Measurements from ENCODE around the gene IPP.
"Not testable (repeated sequence)": the region's sequence is repeated elsewhere in the genome, so short reads cannot be mapped to it uniquely, and the experiment has no call there.

Gene IPP

DNA sequence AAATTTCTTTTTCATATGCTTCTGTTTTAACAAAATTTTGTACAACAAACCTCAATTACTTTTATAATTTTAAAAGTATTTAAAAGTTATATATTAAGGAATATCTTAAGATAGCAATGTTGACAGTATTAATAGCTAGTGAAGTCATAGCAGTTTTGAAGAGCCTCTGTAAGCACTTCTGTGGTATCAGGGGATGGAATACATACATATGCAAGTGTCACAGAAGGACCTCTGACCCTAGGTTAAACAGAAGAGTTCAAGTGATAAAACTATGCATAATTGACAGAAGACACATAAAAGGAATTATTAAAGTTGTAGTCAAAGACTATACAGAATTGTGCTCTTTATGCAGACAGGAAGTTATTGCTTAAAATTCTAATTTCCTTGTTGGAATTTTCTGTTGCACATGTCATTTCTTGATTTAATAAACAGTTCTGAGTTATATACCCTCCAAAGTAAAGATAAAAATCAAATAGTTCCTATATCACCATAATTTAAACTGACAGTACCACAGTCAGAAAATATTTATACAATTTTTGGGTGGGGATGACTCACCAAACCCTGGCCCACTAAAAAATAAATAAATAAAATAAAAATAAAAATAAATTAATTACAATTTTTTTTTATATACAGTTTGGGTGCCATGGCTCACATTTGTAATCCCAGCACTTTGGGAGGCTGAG lies 27.1 kb downstream of the IPP start:
- H3K4me2 ChIP-seq, result no peak overlapping the region
- H4K20me1 ChIP-seq, result no peaks in the 10 kb centered on the region

DNA sequence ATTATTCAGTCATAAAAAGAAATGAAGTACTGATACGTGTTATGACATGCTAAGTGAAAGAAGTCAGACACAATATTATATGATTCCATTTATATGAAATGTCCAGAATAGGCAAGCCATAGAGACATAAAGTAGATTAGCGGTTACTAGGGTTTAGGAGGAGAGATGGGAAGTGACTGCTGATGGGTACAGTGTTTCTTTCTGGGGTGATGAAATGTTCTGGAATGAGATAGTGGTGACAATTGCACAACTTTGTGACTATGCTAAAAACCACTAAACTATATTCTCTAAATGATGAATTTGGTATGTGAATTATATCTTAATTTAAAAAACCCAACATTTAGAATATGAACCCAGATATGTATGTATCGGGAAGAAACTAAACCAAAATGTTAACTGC lies 27.6 kb downstream of the IPP start:
- Histone ChIP-seq H3K4me1 (peaks cover 0 to 10% (median 0%) of the 10 kb centered on the region in 10 experiments; a peak in 5 of 20 replicates), H3K4me2 (0 out of 22 replicates have a peak overlapping the region, but pooled peaks of 1 of the 11 experiments have one; percentile 4), H3K9ac (no peak overlapping the region), H3K27ac (no peak overlapping the region), H3K4me3 (no peak overlapping the region), H3K27me3 (no peaks in the 10 kb centered on the region), H3K36me3 (peaks cover 0 to 5% (median 0%) of the 10 kb centered on the region in 11 experiments; a peak in 1 of 22 replicates), H3K9me3 (replicated peaks in 1 of 11) (no peaks in the 10 kb centered on the region), H4K20me1 (no peaks in the 10 kb centered on the region)
- no peak for TF ChIP-seq Cebpa-rat (IDR thresholded peaks at IDR 0.05)

More for the DNA sequence above, 27.1 kb downstream of the IPP start:
- Histone ChIP-seq H3K27me3 (no peaks in the 10 kb centered on the region), H3K9me3 (replicated peaks in 1 of 11) (no peaks in the 10 kb centered on the region), H3K9ac (no peak overlapping the region), H3K36me3 (peaks cover 0 to 5% (median 0%) of the 10 kb centered on the region in 11 experiments; a peak in 1 of 22 replicates), H3K4me1 (peaks cover 0 to 10% (median 0%) of the 10 kb centered on the region in 10 experiments; a peak in 5 of 20 replicates), H3K4me3 (no peak overlapping the region), H3K27ac (no peak overlapping the region)
- no peak for TF ChIP-seq Cebpa-rat (IDR thresholded peaks at IDR 0.05)

DNA sequence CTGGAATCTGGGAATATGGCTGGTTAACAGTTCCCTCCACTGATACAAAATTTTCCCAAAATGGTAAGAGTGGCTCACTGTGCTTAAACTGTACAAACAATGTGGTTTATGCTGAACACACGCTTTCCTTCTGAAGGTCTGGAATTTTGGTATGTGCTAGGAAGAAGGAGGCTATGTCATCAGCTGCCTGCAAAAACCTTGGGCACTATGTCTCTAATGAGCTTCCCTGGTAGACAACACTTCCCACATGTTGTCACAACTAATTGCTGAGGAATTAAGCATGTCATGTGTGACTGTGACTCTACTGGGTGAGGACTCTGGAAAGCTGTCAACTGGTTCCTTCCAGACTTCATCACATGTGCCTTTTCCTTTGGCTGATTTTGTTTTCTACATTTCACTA lies 29.2 kb downstream of the IPP start:
- no peak overlapping the region for H3K9ac ChIP-seq
- H3K4me2 ChIP-seq, result no peak overlapping the region
- no peaks in the 10 kb centered on the region for H3K9me3 ChIP-seq (replicated peaks in 1 of 11)
- H3K27ac ChIP-seq, result no peak overlapping the region
- H3K27me3 ChIP-seq, result no peaks in the 10 kb centered on the region
- 0 out of 22 replicates have a peak, but pooled peaks cover 0 to 2% (median 0%) of the 10 kb centered on the region in 11 experiments for H3K36me3 ChIP-seq
- TF ChIP-seq Cebpa-rat (IDR thresholded peaks at IDR 0.05), result no peak
- peaks cover 0 to 10% (median 0%) of the 10 kb centered on the region in 10 experiments; a peak in 5 of 20 replicates for H3K4me1 ChIP-seq
- no peak overlapping the region for H3K4me3 ChIP-seq
- H4K20me1 ChIP-seq, result no peaks in the 10 kb centered on the region

DNA sequence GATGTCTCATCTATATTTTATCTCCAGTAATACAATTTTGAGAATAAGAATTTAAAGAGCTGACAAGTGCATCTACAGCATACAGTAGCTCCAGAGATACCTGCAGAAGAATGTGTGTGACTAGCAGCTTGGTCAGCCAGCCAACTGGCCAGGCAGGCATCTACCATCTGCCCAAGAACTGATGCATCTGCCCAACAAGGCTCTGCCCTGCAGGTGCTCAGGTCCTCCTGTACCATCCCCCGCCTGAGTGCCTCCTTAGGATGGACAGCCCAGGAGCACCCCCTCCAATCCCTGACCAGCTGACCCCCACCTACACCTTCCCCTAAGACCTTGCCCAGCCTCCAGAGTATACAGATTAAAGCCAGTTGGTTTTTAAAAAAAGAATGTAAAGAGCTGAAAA lies 32.2 kb downstream of the IPP start:
- Histone ChIP-seq H3K4me2 (no peak overlapping the region), H3K27me3 (no peaks in the 10 kb centered on the region), H3K9me3 (replicated peaks in 1 of 11) (no peaks in the 10 kb centered on the region), H3K4me1 (peaks cover 0 to 7% (median 0%) of the 10 kb centered on the region in 10 experiments; a peak in 5 of 20 replicates), H3K27ac (no peak overlapping the region), H3K4me3 (no peak overlapping the region), H3K36me3 (peaks cover 0 to 5% (median 0%) of the 10 kb centered on the region in 11 experiments; a peak in 1 of 22 replicates), H4K20me1 (no peaks in the 10 kb centered on the region), H3K9ac (no peak overlapping the region)
- no peak for TF ChIP-seq Cebpa-rat (IDR thresholded peaks at IDR 0.05)

DNA sequence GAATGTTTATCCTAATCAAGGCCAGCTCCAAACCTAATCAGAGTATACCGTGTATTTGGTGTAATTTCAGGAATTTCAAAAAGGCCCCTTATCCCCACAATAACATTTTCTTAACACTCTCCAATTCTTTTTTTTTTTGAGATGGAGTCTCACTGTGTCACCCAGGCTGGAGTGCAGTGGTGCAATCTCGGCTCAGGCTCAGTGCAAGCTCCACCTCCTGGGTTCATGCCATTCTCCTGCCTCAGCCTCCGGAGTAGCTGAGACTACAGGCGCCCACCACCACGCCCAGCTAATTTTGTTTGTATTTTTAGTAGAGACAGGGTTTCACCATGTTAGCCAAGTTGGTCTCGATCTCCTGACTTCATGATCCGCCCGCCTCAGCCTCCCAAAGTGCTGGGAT lies 33.1 kb downstream of the IPP start:
- not testable (repeated sequence) for H4K20me1 ChIP-seq; H3K4me2 ChIP-seq; H3K9me3 ChIP-seq (replicated peaks in 1 of 11); H3K27me3 ChIP-seq; H3K4me1 ChIP-seq; H3K9ac ChIP-seq; H3K36me3 ChIP-seq; H3K27ac ChIP-seq; H3K4me3 ChIP-seq

DNA sequence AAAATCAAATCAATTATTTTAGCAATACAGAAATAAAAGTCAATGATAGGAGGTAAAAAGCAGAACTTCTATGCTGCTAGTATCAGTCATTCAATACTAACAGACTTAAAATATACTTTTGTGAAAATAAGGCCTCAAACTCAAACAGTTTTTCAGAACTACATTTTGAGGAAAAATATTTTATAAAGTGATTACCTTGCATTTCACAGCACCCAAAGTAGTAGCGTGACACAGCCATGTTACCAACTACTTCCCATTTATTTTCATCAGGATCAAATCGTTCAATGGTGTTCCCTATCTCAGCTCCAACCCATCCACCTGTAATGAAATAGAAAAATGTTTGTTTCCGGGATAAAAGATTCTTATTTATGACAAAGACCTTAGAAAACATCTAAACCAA lies 33.8 kb downstream of the IPP start:
- no peak overlapping the region for H3K4me2 ChIP-seq
- H3K9ac ChIP-seq, result no peak overlapping the region
- no peaks in the 10 kb centered on the region for H3K9me3 ChIP-seq (replicated peaks in 1 of 11)
- H3K4me1 ChIP-seq, result 0 out of 20 replicates have a peak, but pooled peaks cover 0 to 5% (median 0%) of the 10 kb centered on the region in 10 experiments
- no peaks in the 10 kb centered on the region for H4K20me1 ChIP-seq
- no peak overlapping the region for H3K4me3 ChIP-seq
- no peak overlapping the region for H3K27ac ChIP-seq
- no peaks in the 10 kb centered on the region for H3K27me3 ChIP-seq
- no peak for TF ChIP-seq Cebpa-rat (IDR thresholded peaks at IDR 0.05)
- peaks cover 0 to 9% (median 0%) of the 10 kb centered on the region in 11 experiments; a peak in 2 of 22 replicates for H3K36me3 ChIP-seq

DNA sequence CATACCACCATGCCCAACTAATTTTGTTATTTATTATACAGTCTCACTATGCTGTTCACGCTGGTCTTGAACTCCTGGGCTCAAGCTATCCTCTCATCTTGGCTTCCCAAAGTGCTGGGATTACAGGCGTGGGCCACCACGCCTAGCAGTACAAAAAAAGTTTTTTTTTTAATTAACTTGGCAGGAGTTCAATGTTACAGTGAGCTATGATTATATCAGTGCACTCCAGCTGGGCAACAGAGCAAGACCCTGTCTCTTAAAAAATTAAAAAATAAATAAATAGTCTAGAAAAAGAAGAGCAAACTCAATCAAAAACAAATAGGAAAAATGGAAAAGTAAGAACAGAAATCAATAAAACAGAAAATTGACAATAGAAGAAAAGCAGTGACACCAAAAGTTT lies 36.7 kb downstream of the IPP start:
- Histone ChIP-seq H3K36me3 (peaks cover 0 to 13% (median 0%) of the 10 kb centered on the region in 11 experiments; a peak in 3 of 22 replicates), H4K20me1 (no peaks in the 10 kb centered on the region), H3K4me1 (no peaks in the 10 kb centered on the region), H3K4me3 (no peak overlapping the region), H3K4me2 (no peak overlapping the region), H3K27ac (no peak overlapping the region), H3K9me3 (replicated peaks in 1 of 11) (peaks cover 0 to 3% (median under 1%) of the 10 kb centered on the region in 11 experiments; a peak in 5 of 22 replicates), H3K9ac (no peak overlapping the region), H3K27me3 (no peaks in the 10 kb centered on the region)
- no peak for TF ChIP-seq Cebpa-rat (IDR thresholded peaks at IDR 0.05)

DNA sequence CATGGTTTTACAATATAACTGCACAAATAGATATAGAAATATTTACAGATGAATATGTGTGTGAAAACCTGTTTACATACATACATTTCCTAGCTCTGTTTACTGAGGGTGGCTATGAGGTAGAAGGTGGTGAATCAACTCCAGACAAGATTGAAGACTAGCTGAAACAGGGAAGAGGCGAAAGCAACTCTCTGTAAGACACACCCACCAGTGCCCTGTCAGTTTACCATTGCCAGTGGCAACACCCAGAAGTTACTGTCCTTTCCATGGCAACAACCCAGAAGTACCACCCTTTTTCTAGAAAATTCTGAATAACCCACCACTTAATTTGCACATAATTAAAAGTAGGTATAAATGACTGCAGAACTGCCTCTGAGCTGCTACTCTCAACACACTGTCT lies 45.8 kb downstream of the IPP start:
- H3K4me3 ChIP-seq, result no peak overlapping the region
- no peak overlapping the region for H3K4me2 ChIP-seq
- no peak overlapping the region for H3K9ac ChIP-seq
- no peak overlapping the region for H3K27ac ChIP-seq
- peaks cover 0 to 14% (median 4%) of the 10 kb centered on the region in 11 experiments; a peak in 4 of 22 replicates for H3K36me3 ChIP-seq
- no peaks in the 10 kb centered on the region for H3K4me1 ChIP-seq
- no peaks in the 10 kb centered on the region for H4K20me1 ChIP-seq
- TF ChIP-seq Cebpa-rat (IDR thresholded peaks at IDR 0.05), result no peak
- no peaks in the 10 kb centered on the region for H3K27me3 ChIP-seq
- peaks cover 0 to 22% (median 13%) of the 10 kb centered on the region in 11 experiments; a peak in 13 of 22 replicates for H3K9me3 ChIP-seq (replicated peaks in 1 of 11)

DNA sequence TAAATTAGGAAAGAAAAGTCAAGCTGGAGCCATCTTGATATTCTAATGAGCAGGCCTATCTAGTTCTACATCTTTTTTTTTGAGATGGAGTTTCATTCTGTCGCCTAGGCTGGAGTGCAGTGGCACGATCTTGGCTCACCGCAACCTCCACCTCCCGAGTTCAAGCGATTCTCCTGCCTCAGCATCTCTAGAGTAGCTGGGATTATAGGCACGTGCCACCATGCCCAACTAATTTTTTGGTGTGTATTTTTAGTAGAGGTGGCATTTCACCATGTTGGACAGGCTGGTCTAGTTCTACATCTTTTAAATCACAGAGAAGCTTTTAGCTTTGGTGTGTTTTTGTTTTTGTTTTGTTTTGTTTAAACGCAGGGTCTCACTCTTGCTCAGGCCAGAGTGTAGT lies 55.6 kb downstream of the IPP start:
- TF ChIP-seq Cebpa-rat (IDR thresholded peaks at IDR 0.05), result no peak
- Histone ChIP-seq H3K36me3 (peaks cover 60 to 86% (median 75%) of the 10 kb centered on the region in 11 experiments), H3K27me3 (no peaks in the 10 kb centered on the region), H3K4me3 (no peak overlapping the region), H3K4me1 (peaks cover under 1 to 7% (median 5%) of the 10 kb centered on the region in 10 experiments; a peak in 18 of 20 replicates), H3K27ac (no peak overlapping the region), H4K20me1 (peaks cover 0 to 24% (median 3%) of the 10 kb centered on the region in 11 experiments; a peak in 6 of 22 replicates), H3K9ac (no peak overlapping the region), H3K4me2 (no peak overlapping the region), H3K9me3 (replicated peaks in 1 of 11) (no peaks in the 10 kb centered on the region)

DNA sequence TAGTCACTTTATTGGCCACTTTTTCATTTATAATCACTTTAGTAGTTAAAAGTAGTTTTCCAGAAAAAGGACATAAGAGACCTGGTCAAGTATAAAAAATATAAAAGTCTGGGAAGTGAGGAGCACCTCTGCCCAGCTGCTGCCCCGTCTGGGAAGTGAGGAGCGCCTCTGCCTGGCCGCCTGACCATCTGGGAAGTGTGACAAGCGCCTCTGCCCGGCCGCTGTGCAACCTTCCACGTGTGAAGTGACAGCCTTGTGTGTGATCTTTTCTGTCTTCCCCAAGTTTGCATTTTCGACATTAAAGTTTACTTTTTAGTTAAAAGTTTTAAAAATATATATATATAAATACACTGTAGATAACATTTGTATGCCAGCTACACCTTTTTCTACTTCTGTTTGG lies 56.6 kb downstream of the IPP start:
- Histone ChIP-seq H3K4me1 (peaks cover 10 to 17% (median 15%) of the 10 kb centered on the region in 10 experiments), H4K20me1 (peaks cover 0 to 24% (median 3%) of the 10 kb centered on the region in 11 experiments; a peak in 6 of 22 replicates), H3K36me3 (peaks cover 60 to 91% (median 78%) of the 10 kb centered on the region in 11 experiments)
- H3K9me3 ChIP-seq (replicated peaks in 1 of 11); H3K9ac ChIP-seq; H3K27me3 ChIP-seq; H3K27ac ChIP-seq; H3K4me3 ChIP-seq; H3K4me2 ChIP-seq: not testable (repeated sequence)
